ENCODE measurements around the gene PXDN. TPM values are rescaled to one million over a fixed set of nuclear protein-coding genes. Genes with fewer than 3 reads are reported as not detected.
"Not testable (repeated sequence)": the region's sequence is repeated elsewhere in the genome, so short reads cannot be mapped to it uniquely, and the experiment has no call there.

Gene PXDN
- total RNA-seq, 2 donors from 2014 or later = 29.5 to 40.8 TPM

DNA sequence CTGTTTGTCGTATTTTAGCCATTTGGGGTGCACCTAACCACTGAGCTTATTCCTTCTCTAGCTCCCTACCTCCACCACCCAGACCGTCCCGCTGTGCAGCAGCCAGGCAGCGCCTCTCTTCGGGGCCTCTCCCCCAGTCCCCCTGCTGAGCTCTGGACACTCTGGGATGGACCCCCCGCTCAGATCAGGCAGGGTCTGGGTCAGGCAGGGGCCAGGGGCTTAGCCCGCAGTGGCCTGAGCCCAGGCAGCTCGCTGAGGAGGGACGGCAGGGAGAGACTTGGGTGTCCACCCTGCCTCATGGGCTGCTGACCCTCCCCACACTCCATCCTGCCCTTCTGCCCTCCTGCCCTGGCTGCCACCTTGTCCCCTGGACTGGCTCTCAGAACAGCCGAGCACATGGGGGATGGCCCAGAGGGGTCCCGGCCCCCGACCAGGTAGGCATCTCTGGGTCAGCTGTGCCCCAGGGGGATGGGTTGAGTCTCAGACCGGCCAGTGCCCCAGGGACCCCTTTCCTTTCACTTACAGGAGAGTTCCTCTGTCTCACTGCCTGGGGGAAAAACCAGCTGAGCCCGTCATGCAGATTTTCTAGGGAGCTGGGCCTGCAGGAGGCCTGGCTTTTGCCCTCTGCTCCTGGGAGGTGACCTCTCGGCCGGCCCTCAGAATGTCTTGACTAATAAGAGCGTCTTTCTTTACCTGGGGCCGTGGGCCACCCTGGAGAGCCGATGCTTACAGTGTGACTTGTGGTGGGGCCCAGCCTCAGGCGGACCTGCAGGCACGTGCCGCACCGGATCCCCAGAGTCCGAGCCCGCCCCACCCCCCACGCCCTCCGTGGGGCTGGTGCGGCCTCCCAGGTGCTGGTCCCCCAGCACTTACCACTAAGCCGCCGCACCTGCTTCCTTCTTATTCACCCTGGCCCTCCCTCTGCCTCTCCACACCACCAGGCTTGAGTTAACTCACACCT lies 22.8 kb upstream of the PXDN start:
- TF ChIP-seq POLR2A (IDR thresholded peaks at IDR 0.05) (no peak), POLR2AphosphoS5 (IDR thresholded peaks at IDR 0.05) (no peak)
- TF ChIP-seq, protein P1, sequence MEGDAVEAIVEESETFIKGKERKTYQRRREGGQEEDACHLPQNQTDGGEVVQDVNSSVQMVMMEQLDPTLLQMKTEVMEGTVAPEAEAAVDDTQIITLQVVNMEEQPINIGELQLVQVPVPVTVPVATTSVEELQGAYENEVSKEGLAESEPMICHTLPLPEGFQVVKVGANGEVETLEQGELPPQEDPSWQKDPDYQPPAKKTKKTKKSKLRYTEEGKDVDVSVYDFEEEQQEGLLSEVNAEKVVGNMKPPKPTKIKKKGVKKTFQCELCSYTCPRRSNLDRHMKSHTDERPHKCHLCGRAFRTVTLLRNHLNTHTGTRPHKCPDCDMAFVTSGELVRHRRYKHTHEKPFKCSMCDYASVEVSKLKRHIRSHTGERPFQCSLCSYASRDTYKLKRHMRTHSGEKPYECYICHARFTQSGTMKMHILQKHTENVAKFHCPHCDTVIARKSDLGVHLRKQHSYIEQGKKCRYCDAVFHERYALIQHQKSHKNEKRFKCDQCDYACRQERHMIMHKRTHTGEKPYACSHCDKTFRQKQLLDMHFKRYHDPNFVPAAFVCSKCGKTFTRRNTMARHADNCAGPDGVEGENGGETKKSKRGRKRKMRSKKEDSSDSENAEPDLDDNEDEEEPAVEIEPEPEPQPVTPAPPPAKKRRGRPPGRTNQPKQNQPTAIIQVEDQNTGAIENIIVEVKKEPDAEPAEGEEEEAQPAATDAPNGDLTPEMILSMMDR (IDR thresholded peaks at IDR 0.05) = no peak
- Histone ChIP-seq H3K4me3 (no peak overlapping the region), H3K4me1 (replicated peaks) (no peaks in the 10 kb centered on the region), H3K9me3 (no peaks in the 10 kb centered on the region), H3K36me3 (no peaks in the 10 kb centered on the region), H3K27me3 (replicated peaks; ENCODE audit: insufficient read depth) (no peaks in the 10 kb centered on the region), H3K27ac (no peak overlapping the region)
- 85% methylated on average over 30 of the region's 30 CpGs for WGBS
- no peak for DNase-seq (ENCODE audit: low spot score)
- intact Hi-C loops (cut with DNase I) = loop anchor here (5.0 kb wide), 1 partner anchor 215 kb away; no protein-coding TSS in a partner anchor

DNA sequence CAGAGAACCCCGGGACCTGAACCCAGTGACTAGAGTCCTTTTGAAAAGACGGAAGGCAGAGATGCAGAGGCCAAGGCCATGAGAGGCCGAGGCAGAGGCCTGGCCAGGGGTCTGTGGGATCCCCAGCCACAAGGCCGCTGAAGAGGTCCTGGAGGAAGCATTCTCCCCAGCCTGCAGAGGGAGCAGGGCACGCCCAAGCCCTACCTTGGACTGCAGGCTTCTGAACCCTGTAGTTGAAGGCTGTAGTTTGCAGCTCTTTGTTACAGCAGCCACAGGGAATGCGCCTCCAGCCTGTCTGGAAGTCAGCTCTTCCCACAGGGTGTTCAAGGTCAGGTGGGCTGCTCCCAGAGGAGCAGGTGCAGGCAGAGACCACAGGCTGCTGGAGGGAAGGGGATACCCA lies 22.1 kb upstream of the PXDN start:
- no peaks in the 10 kb centered on the region for H3K4me1 ChIP-seq (replicated peaks)
- 89% methylated on average over 6 of the region's 6 CpGs for WGBS
- H3K4me3 ChIP-seq = no peak overlapping the region
- H3K9me3 ChIP-seq = no peaks in the 10 kb centered on the region
- intact Hi-C loops (cut with DNase I) = loop anchor here (5.0 kb wide), 1 partner anchor 214 kb away; no protein-coding TSS in a partner anchor
- no peak for DNase-seq (ENCODE audit: low spot score)
- TF ChIP-seq POLR2A (IDR thresholded peaks at IDR 0.05) = no peak
- TF ChIP-seq, protein P1 (IDR thresholded peaks at IDR 0.05) = no peak
- no peak for TF ChIP-seq POLR2AphosphoS5 (IDR thresholded peaks at IDR 0.05)
- no peak overlapping the region for H3K27ac ChIP-seq
- H3K27me3 ChIP-seq (replicated peaks; ENCODE audit: insufficient read depth) = no peaks in the 10 kb centered on the region
- no peaks in the 10 kb centered on the region for H3K36me3 ChIP-seq

DNA sequence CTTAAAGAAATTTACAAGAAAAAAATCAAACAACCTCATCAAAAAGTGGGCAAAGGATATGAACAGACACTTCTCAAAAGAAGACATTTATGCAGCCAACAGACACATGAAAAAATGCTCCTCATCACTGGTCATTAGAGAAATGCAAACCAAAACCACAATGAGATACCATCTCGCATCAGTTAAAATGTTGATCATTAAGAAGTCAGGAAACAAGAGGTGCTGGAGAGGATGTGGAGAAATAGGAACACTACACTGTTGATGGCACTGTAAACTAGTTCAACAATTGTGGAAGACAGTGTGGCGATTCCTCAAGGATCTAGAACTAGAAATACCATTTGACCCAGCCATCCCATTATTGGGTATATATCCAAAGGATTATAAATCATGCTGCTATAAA lies 20.9 kb upstream of the PXDN start:
- H3K4me3 ChIP-seq; H3K9me3 ChIP-seq; H3K27ac ChIP-seq; DNase-seq (ENCODE audit: low spot score); H3K27me3 ChIP-seq (replicated peaks; ENCODE audit: insufficient read depth); H3K36me3 ChIP-seq; H3K4me1 ChIP-seq (replicated peaks): not testable (repeated sequence)
- 89% methylated on average over 2 of the region's 2 CpGs for WGBS
- intact Hi-C loops (cut with DNase I) = loop anchor here (5.0 kb wide), 1 partner anchor 213 kb away; no protein-coding TSS in a partner anchor

DNA sequence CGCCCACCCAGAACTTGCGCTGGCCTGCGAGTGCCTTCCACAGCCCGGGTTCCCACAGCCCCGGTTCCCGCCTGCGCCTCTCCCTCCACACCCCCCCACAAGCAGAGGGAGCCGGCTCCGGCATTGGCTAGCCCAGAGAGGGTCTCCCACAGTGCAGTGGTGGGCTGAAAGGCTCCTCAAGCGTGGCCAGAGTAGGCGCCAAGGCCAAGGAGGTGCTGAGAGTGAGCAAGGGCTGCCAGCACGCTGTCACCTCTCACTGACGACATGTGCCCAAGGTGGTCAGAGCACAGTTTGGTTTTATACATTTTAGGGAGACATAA lies 15.3 kb upstream of the PXDN start:
- Histone ChIP-seq H3K27me3 (replicated peaks; ENCODE audit: insufficient read depth) (no peaks in the 10 kb centered on the region), H3K36me3 (no peaks in the 10 kb centered on the region), H3K9me3 (no peaks in the 10 kb centered on the region), H3K4me1 (replicated peaks) (no peaks in the 10 kb centered on the region), H3K27ac (no peak overlapping the region), H3K4me3 (no peak overlapping the region)
- WGBS = 96% methylated on average over 13 of the region's 13 CpGs
- TF ChIP-seq POLR2A (IDR thresholded peaks at IDR 0.05) = no peak
- no peak for TF ChIP-seq POLR2AphosphoS5 (IDR thresholded peaks at IDR 0.05)
- TF ChIP-seq, protein P1 (IDR thresholded peaks at IDR 0.05) = no peak
- no peak for DNase-seq (ENCODE audit: low spot score)
- intact Hi-C loops (cut with DNase I) = no loop called here

DNA sequence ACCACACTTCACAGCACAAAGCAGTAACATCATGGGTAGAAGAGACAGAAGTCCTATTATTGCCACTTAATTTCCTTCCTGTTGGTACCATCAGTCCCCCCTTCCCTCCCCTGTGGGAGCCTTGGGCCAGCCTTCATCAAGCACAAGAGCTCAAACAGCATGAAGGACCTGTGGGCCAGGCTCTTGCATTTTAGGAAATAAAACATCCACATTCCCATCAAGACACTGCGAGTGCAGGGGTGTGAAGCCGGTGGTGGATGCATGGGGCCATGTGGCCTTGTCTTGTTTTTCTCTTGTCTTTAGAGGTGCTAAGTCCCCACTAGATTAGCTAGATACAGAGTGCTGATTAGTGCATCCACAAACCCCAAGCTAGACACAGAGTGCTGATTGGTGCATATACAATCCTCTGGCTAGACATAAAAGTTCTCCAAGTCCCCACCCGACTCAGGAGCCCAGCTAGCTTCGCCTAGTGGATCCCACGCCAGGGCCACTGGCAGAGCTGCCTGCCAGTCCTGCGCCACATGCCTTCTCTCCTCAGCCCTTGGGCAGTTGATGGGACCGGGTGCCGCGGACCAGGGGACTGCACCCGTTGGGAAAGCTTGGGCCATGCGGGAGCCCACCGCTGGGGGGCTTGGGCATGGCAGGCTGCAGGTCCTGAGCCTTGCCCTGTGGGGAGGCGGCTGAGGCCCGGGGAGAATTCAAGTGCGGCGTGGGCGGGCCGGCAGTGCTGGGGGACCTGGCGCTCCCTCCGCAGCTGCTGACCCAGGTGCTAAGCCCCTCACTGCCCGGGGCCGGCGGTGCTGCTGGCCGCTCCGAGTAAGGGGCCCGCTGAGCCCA lies 14.7 kb upstream of the PXDN start:
- Histone ChIP-seq H3K4me3 (no peak overlapping the region), H3K4me1 (replicated peaks) (no peaks in the 10 kb centered on the region), H3K9me3 (no peaks in the 10 kb centered on the region), H3K36me3 (no peaks in the 10 kb centered on the region), H3K27me3 (replicated peaks; ENCODE audit: insufficient read depth) (no peaks in the 10 kb centered on the region), H3K27ac (no peak overlapping the region)
- intact Hi-C loops (cut with DNase I) = no loop called here
- no peak for DNase-seq (ENCODE audit: low spot score)
- no peak for TF ChIP-seq POLR2AphosphoS5 (IDR thresholded peaks at IDR 0.05)
- 94% methylated on average over 16 of the region's 26 CpGs for whole genome bisulfite sequencing
